ENCODE measurements around the gene MRPL55.

MRPL55 gene

DNA sequence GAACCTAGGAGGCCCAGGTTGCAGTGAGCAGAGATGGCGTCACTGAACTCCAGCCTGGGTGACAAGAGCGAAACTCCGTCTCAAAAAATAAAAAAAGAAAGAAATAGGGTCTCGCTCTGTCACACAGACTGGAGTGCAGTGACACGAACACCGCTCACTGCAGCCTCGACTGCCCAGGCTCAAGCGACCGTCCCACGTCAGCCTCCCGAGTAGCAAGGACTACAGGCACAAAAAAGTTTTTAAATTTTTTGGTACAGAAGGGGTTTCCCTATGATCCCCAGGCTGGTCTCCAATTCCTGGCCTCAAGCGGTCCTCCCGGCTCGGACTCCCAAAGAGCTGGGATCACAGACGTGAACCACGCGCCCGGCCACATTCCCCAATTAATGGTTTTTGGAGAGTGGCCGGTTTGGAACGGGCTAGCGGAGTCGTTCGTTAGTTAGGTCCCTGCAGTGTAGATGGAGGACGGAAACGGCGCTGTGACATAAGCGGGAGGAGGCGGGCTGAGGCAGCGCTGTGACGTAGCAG is 30.4 kb upstream of the MRPL55 start:
- in situ Hi-C loops (cut with HindIII; ENCODE audit: low sequenced_read_pairs), result no loop called here
- DNase-seq (ENCODE audit: low read depth), result no peak
- H3K4me3 ChIP-seq (ENCODE audit: low read depth, low read length), result peak overlapping the region; percentile 95
- TF ChIP-seq, protein P1, sequence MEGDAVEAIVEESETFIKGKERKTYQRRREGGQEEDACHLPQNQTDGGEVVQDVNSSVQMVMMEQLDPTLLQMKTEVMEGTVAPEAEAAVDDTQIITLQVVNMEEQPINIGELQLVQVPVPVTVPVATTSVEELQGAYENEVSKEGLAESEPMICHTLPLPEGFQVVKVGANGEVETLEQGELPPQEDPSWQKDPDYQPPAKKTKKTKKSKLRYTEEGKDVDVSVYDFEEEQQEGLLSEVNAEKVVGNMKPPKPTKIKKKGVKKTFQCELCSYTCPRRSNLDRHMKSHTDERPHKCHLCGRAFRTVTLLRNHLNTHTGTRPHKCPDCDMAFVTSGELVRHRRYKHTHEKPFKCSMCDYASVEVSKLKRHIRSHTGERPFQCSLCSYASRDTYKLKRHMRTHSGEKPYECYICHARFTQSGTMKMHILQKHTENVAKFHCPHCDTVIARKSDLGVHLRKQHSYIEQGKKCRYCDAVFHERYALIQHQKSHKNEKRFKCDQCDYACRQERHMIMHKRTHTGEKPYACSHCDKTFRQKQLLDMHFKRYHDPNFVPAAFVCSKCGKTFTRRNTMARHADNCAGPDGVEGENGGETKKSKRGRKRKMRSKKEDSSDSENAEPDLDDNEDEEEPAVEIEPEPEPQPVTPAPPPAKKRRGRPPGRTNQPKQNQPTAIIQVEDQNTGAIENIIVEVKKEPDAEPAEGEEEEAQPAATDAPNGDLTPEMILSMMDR (IDR thresholded peaks at IDR 0.05; ENCODE audit: low read depth, low read length, missing control alignments), result no peak

DNA sequence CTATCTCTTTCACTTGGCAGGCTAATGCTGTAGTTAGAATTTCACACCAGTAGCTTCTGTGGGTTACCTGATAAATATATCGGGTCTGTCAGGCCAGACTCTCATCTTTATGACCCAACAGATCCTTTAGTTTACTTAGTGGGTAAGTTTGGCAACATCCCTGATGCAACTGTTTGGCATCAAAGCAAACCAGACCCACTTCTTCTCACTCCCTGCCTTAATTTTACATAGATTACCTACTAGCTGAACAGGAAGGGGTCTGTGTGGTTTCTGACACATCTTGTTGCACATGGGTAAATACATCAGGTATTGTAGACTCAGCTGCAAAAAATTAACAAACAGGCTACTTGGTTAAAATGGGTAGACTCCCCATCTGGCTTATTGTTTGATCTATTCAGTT is 27.8 kb upstream of the MRPL55 start:
- in situ Hi-C loops (cut with HindIII; ENCODE audit: low sequenced_read_pairs), result no loop called here
- no peak for DNase-seq (ENCODE audit: low read depth)
- H3K4me3 ChIP-seq (ENCODE audit: low read depth, low read length), result no peak overlapping the region
- TF ChIP-seq, protein P1 (IDR thresholded peaks at IDR 0.05; ENCODE audit: low read depth, low read length, missing control alignments), result no peak

DNA sequence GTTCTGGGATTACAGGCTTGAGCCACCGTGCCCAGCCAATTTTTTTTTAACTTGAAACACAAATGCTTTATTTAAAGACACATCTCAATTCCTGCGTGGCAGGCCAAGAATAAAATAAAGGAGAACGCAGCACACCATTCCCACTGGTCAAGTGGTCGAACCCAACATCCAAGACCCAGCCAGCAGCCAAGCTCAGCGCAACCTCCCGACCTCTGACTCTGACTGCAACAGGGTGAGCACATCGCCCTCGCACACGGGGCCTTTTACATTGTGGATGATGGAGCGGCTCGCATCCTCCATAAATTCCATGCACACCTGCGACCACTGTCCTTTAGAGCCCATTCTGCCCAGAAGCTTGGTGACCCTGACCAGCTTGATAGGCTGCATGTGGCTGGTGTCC is 25.5 kb upstream of the MRPL55 start:
- no peak for DNase-seq (ENCODE audit: low read depth)
- TF ChIP-seq, protein P1 (IDR thresholded peaks at IDR 0.05; ENCODE audit: low read depth, low read length, missing control alignments), result no peak
- no peak overlapping the region for H3K4me3 ChIP-seq (ENCODE audit: low read depth, low read length)
- in situ Hi-C loops (cut with HindIII; ENCODE audit: low sequenced_read_pairs), result no loop called here

DNA sequence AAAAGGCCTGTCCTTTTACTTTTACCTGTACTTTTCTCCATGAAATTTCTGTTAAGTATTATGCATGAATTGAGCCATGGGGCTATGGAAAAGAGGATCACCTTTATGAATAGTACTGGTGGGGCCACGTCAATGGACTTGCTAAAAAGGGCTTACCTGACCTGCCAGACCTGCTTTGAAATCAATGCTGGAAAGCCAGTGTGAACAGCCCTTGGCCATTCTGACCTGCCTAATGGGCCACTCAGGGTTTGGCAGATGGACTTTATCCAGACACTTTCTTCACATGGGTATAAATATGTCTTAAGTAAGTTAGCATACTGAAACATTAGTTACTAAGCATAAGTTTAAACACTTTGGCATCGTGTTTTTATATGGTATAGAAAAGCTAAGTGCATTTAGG is 22.7 kb upstream of the MRPL55 start:
- in situ Hi-C loops (cut with HindIII; ENCODE audit: low sequenced_read_pairs), result no loop called here
- DNase-seq (ENCODE audit: low read depth), result no peak
- TF ChIP-seq, protein P1 (IDR thresholded peaks at IDR 0.05; ENCODE audit: low read depth, low read length, missing control alignments), result no peak
- no peak overlapping the region for H3K4me3 ChIP-seq (ENCODE audit: low read depth, low read length)

DNA sequence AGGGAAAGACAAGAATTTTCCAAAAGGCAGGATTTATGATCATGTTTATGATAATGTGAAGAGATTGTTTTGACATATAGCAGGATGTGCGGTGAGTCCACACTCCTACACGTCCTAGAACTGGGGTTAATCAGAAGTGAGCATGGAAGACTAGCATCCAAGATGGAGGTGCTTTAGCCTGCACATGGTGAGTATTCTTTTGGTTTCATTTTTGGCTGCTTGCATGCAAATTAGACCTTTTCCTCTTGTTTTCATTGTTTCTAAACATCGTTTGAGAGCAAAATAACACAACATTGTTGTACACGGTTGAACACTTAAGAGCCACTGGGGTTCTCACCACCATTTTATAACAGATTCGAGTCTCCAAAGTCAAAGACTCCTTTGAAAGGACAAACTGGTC is 16.1 kb upstream of the MRPL55 start:
- H3K4me3 ChIP-seq (ENCODE audit: low read depth, low read length), result no peak overlapping the region
- in situ Hi-C loops (cut with HindIII; ENCODE audit: low sequenced_read_pairs), result loop anchor here (10.0 kb wide), 1 partner anchor 60 kb away; no protein-coding TSS in a partner anchor
- TF ChIP-seq, protein P1 (IDR thresholded peaks at IDR 0.05; ENCODE audit: low read depth, low read length, missing control alignments), result no peak
- no peak for DNase-seq (ENCODE audit: low read depth)

DNA sequence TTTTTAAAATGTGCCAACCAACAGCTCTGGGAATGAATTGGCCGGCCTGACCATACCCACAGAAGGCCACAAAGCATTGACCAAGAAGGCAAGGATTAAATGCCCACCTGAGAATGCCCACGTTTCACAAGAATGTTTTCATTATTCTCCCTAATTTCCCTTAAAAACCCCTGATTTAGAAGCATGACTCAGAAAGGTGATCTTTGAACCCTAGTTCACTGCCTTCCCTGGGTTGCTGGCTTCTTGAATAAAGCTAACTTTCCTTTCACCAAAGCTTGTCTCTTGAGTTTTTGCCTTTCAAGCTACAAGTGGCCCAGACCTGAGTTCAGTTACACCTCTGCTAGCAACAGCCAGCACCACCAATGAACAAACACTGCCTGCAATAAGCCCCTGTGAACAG is 14.4 kb upstream of the MRPL55 start:
- no peak for DNase-seq (ENCODE audit: low read depth)
- TF ChIP-seq, protein P1 (IDR thresholded peaks at IDR 0.05; ENCODE audit: low read depth, low read length, missing control alignments), result no peak
- no peak overlapping the region for H3K4me3 ChIP-seq (ENCODE audit: low read depth, low read length)
- in situ Hi-C loops (cut with HindIII; ENCODE audit: low sequenced_read_pairs), result loop anchor here (10.0 kb wide), 1 partner anchor 61 kb away; no protein-coding TSS in a partner anchor
